Skeletal muscle satellite cell (primary cell): ENCODE measurements around the gene HOTAIR. TPM values are rescaled to one million over a fixed set of nuclear protein-coding genes. Genes with fewer than 3 reads are reported as not detected.

Experiments
- H3K27me3 ChIP-seq: 2 replicates; pipeline ENCODE4 v1.7.0; 2013; ENCODE audit warnings: low read length; ENCODE audit not compliant: control insufficient read depth, insufficient read depth
- H3K36me3 ChIP-seq: 2 replicates; pipeline ENCODE4 v1.7.0; 2013; ENCODE audit warnings: mild to moderate bottlenecking, control low read depth, low read length; ENCODE audit not compliant: insufficient read depth
- H3K4me1 ChIP-seq: 2 replicates; pipeline ENCODE4 v1.7.0; 2013; ENCODE audit warnings: low read length; ENCODE audit not compliant: control insufficient read depth, insufficient read depth
- H3K4me2 ChIP-seq: 2 replicates; pipeline ENCODE4 v1.7.0; 2013; ENCODE audit warnings: mild to moderate bottlenecking, low read length
- H3K4me3 ChIP-seq: 2 replicates; pipeline ENCODE4 v1.7.0; 2013; ENCODE audit warnings: low read length
- H3K9ac ChIP-seq: 2 replicates; pipeline ENCODE4 v1.7.0; 2013; ENCODE audit warnings: mild to moderate bottlenecking, low read depth, low read length, moderate library complexity
- H3K9me3 ChIP-seq: replicated peaks from 2 replicates; pipeline ENCODE4 v1.7.0; 2013; ENCODE audit warnings: mild to moderate bottlenecking, control low read depth, low read length
- total RNA-seq: library from RNA; depleted of rRNA; stranded (reverse); fragments of >200 nt; gene quantifications from 2 replicates; pipeline ENCODE4 v1.2.3, GENCODE V29; 2012; rRNA removed

Gene HOTAIR
- 0.22 and 0.25 TPM in 2 replicates for total RNA-seq

DNA sequence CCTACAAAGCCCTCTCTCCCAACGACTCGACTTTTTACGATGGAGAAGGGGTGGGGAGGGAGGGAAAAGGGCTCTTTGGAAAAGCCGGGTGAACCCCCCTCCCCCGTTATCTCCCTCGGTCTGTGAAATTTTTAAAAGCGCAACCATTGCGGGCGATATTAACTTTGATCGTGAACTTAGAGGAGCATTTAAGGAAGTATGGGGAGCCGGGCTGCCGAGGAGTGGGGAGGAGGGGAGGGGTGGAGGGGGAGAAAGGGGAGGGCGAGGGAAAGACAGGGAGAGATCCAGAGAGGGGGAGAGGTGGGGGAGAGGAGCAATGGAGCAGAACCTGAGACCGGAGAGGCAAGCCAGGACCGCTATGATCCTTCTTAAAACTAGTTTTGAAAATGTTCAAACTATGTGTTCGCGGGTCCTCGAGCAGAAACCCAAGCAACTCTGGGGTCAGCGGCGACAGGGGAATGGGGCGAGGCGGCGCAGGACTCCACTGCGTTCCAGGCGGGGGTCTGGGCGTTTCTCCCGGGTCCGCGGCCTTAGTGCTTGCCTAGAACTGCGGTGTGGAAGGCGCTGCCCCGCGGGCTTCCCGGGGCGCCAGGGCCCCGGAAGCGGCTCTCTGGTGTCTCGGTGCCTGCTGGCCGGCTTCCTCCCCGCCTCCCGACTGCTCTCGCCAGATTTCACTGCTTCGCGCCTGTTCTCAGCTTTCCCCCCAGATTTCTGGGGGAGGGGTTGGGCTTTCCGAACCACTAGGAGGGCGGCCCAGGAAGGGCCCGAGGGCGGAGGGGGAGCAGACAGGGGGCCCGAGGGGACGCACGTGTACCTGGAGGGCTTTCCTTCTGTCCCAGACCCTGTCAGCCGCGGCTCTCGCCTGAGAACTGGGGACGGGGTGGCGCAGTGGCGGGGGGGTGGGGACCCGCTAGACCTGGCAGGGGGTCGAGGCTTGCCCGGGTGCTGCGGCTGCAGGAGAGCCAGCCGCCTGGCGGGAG lies at the start of gene HOTAIR:
HOTAIR (minus strand) TSS at position 871 of the 980 bp plus-strand sequence.
- peak within 1 kb of the TSS; percentile 95 for H3K9ac ChIP-seq
- peak within 1 kb of the TSS; percentile 99 for H3K4me2 ChIP-seq
- no peaks in the 10 kb centered on the region for H3K27me3 ChIP-seq
- H3K9me3 ChIP-seq: no peaks in the 10 kb centered on the region
- H3K4me3 ChIP-seq: peak within 1 kb of the TSS; percentile 94
- peaks cover 60% of the 10 kb centered on the region for H3K4me1 ChIP-seq
- H3K36me3 ChIP-seq: peaks cover 10% of the 10 kb centered on the region

- peaks cover 10% of the 10 kb centered on the region for H3K36me3 ChIP-seq
- H3K9me3 ChIP-seq: no peaks in the 10 kb centered on the region
- no peaks in the 10 kb centered on the region for H3K27me3 ChIP-seq
- peak overlapping the region; percentile 96 for H3K9ac ChIP-seq
- H3K4me2 ChIP-seq: peak overlapping the region; percentile 94
- H3K4me3 ChIP-seq: peak overlapping the region; percentile 58
- peaks cover 94% of the 10 kb centered on the region for H3K4me1 ChIP-seq
Measured at GRCh38 chr12:54024127-54024526, 49.4 kb upstream of the HOTAIR start.

DNA sequence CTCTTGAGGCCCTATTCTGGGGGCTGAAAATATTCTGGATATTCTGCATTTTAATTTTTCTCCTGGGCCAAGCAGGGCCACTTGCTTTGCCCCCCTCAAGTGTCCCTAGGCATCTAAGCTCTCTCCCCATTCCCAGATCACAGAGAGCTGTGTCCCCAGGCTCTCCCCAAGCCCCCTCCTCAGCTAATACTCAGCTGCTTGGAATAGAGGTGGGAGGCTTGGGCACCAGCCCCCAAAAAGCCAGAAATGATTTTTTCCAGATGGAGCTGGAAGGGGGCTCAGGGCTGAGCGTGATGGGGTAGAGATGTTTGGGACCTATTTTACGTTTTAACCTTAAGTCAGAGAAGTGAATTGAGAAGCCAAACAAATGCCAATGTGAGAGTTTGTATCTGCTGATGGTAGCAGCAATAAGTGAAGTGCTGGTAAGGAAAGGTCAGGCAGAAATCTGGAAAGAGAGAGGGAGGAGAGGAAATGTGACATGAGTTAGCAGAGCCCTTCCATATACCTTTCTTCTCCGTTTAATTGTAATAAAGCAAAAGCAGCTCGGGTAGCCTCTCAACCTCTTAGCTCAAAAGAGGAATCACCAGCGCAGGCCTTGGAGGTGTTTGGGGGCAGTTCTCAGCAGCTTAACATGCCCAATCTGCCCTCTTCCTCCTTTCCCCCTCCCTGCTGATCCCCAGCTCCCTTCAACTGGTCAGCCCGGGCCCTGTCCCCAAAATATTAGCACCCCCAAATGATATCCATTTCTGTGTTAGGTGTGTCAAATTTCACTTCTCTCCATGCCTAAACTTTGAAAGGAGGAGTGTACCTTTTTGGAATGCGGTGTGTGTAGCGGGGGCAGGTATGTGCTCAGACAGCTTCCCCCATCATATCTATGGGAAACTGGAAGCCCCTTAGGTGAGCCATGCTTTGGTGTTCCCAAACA lies 48.5 kb upstream of the HOTAIR start:
- H3K9me3 ChIP-seq: no peaks in the 10 kb centered on the region
- H3K4me1 ChIP-seq: peaks cover 85% of the 10 kb centered on the region
- peak overlapping the region; percentile 96 for H3K9ac ChIP-seq
- H3K4me2 ChIP-seq: peak overlapping the region; percentile 94
- H3K27me3 ChIP-seq: no peaks in the 10 kb centered on the region
- H3K36me3 ChIP-seq: peaks cover 3% of the 10 kb centered on the region
- H3K4me3 ChIP-seq: peak overlapping the region; percentile 58

- Histone ChIP-seq H3K9me3 (no peaks in the 10 kb centered on the region), H3K4me3 (peak overlapping the region; percentile 86), H3K27me3 (no peaks in the 10 kb centered on the region), H3K9ac (peak overlapping the region; percentile 96), H3K4me1 (peaks cover 68% of the 10 kb centered on the region), H3K4me2 (peak overlapping the region; percentile 94), H3K36me3 (no peaks in the 10 kb centered on the region)
Measured at GRCh38 chr12:54021432-54022013, 46.8 kb upstream of the HOTAIR start.

- Histone ChIP-seq H3K4me1 (peaks cover 65% of the 10 kb centered on the region), H3K36me3 (no peaks in the 10 kb centered on the region), H3K9ac (peak overlapping the region; percentile 96), H3K4me3 (peak overlapping the region; percentile 86), H3K9me3 (no peaks in the 10 kb centered on the region), H3K27me3 (no peaks in the 10 kb centered on the region), H3K4me2 (peak overlapping the region; percentile 94)
Measured at GRCh38 chr12:54020591-54021405, 46.0 kb upstream of the HOTAIR start.

DNA sequence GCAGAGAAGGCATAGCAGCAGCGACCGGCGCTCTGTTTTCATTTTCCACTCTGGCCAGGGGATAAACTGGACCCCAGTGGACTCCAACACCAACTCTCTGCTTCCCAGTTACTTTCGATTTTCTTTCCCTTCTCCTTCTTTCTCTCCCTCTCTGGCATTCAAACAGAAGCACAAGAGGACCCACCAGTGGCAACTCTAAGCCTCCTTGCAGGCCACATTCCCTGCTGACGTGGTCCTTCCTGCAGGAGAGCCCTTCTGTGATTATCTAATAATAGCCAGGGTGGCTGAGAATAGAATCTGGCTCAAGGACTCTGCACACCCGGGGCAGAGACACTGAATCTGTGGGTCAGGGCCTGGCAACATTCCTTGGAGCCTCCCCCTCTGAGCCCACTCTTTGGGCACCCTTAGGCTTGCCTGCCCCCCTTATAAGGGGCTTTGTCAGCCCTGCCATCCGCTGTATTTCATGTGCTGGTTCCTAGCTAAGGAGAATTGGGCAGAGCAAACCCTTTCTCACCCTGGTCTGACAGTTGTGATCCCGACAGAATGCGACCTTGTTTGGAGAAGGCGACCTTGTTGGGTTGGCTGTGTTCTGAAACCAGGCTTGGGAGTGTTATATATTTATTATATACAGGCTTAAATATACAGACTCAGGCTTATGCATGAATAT lies 45.3 kb upstream of the HOTAIR start:
- Histone ChIP-seq H3K9ac (peak overlapping the region; percentile 96), H3K4me3 (peak overlapping the region; percentile 86), H3K4me2 (peak overlapping the region; percentile 94), H3K9me3 (no peaks in the 10 kb centered on the region), H3K4me1 (peaks cover 65% of the 10 kb centered on the region), H3K36me3 (no peaks in the 10 kb centered on the region), H3K27me3 (no peaks in the 10 kb centered on the region)

GRCh38 chr12:54019091-54019811 lies 44.5 kb upstream of the HOTAIR start:
- H3K4me1 ChIP-seq: peaks cover 64% of the 10 kb centered on the region
- peak overlapping the region; percentile 94 for H3K4me2 ChIP-seq
- no peaks in the 10 kb centered on the region for H3K27me3 ChIP-seq
- H3K36me3 ChIP-seq: no peaks in the 10 kb centered on the region
- no peaks in the 10 kb centered on the region for H3K9me3 ChIP-seq
- H3K9ac ChIP-seq: peak overlapping the region; percentile 96
- peak overlapping the region; percentile 86 for H3K4me3 ChIP-seq

GRCh38 chr12:54018468-54018984 lies 43.8 kb upstream of the HOTAIR start:
- Histone ChIP-seq H3K27me3 (no peaks in the 10 kb centered on the region), H3K4me2 (peak overlapping the region; percentile 94), H3K4me1 (peaks cover 64% of the 10 kb centered on the region), H3K4me3 (peak overlapping the region; percentile 86), H3K9me3 (no peaks in the 10 kb centered on the region), H3K9ac (peak overlapping the region; percentile 96), H3K36me3 (no peaks in the 10 kb centered on the region)

GRCh38 chr12:54017878-54018467 lies 43.2 kb upstream of the HOTAIR start:
- peaks cover 64% of the 10 kb centered on the region for H3K4me1 ChIP-seq
- peak overlapping the region; percentile 96 for H3K9ac ChIP-seq
- H3K9me3 ChIP-seq: no peaks in the 10 kb centered on the region
- H3K4me2 ChIP-seq: peak overlapping the region; percentile 94
- peak overlapping the region; percentile 86 for H3K4me3 ChIP-seq
- no peaks in the 10 kb centered on the region for H3K36me3 ChIP-seq
- H3K27me3 ChIP-seq: no peaks in the 10 kb centered on the region
